ENCODE measurements around the gene LARGE2.
A peak's percentile ranks its signal among the peaks of the same experiment; 100 is the strongest.

Gene LARGE2

GRCh38 chr11:45922425-45923082 is at the start of gene LARGE2 (continued):
- TF ChIP-seq ZNF704 (tag by site-specific recombination; IDR thresholded peaks at IDR 0.05), result no peak
- no peak for TF ChIP-seq ZNF19 (tag by site-specific recombination; IDR thresholded peaks at IDR 0.05; ENCODE audit: low read depth)
- no peak for TF ChIP-seq MZF1 (tag by site-specific recombination; IDR thresholded peaks at IDR 0.05; ENCODE audit: borderline replicate concordance)
- no peak for TF ChIP-seq ZNF311 (tag by site-specific recombination; IDR thresholded peaks at IDR 0.05; ENCODE audit: borderline replicate concordance)
- TF ChIP-seq ZNF121 (tag by site-specific recombination; IDR thresholded peaks at IDR 0.05), result no peak
- no peak for TF ChIP-seq ZNF654 (tag by site-specific recombination; IDR thresholded peaks at IDR 0.05; ENCODE audit: low read depth)
- no peak for TF ChIP-seq ZNF138 (tag by site-specific recombination; IDR thresholded peaks at IDR 0.05; ENCODE audit: borderline replicate concordance)
- TF ChIP-seq ZFHX2 (tag by site-specific recombination; conservative IDR thresholded peaks at IDR 0.05), result no peak; the same call in 1 of the 2 replicates
- no peak for TF ChIP-seq ZNF174 (tag by site-specific recombination; IDR thresholded peaks at IDR 0.05)
- peak; percentile 84 for TF ChIP-seq GLIS1 (tag by site-specific recombination; IDR thresholded peaks at IDR 0.05)
- no peak for TF ChIP-seq ZNF350 (tag by site-specific recombination; IDR thresholded peaks at IDR 0.05)
- TF ChIP-seq ZFP41 (tag by site-specific recombination; IDR thresholded peaks at IDR 0.05; ENCODE audit: borderline replicate concordance), result no peak
- no peak for TF ChIP-seq ZNF624 (tag by site-specific recombination; IDR thresholded peaks at IDR 0.05)
- TF ChIP-seq SALL2 (tag by site-specific recombination; IDR thresholded peaks at IDR 0.05; ENCODE audit: borderline replicate concordance), result no peak
- no peak for TF ChIP-seq ZNF660 (tag by site-specific recombination; IDR thresholded peaks at IDR 0.05)
- TF ChIP-seq ZNF391 (tag by site-specific recombination; IDR thresholded peaks at IDR 0.05; ENCODE audit: borderline replicate concordance, low read depth), result no peak
- TF ChIP-seq ZNF37A (tag by site-specific recombination; IDR thresholded peaks at IDR 0.05), result no peak
- no peak for TF ChIP-seq ZNF48 (tag by site-specific recombination; IDR thresholded peaks at IDR 0.05)
- TF ChIP-seq ZNF10 (tag by site-specific recombination; IDR thresholded peaks at IDR 0.05), result no peak
- no peak for TF ChIP-seq ZNF600 (tag by site-specific recombination; IDR thresholded peaks at IDR 0.05)
- TF ChIP-seq ZNF560 (tag by site-specific recombination; IDR thresholded peaks at IDR 0.05; ENCODE audit: borderline replicate concordance), result no peak
- TF ChIP-seq ZNF341 (tag by site-specific recombination; IDR thresholded peaks at IDR 0.05; ENCODE audit: low read depth), result no peak
- no peak for TF ChIP-seq ZNF792 (tag by site-specific recombination; IDR thresholded peaks at IDR 0.05)
- no peak for TF ChIP-seq ZNF518A (tag by site-specific recombination; conservative IDR thresholded peaks at IDR 0.05; ENCODE audit: low read depth)
- TF ChIP-seq ZFP37 (tag by site-specific recombination; IDR thresholded peaks at IDR 0.05), result no peak
- TF ChIP-seq KLF17 (tag by site-specific recombination; IDR thresholded peaks at IDR 0.05), result peak; percentile 32; the same call in 1 of the 2 replicates
- no peak for TF ChIP-seq ZNF239 (tag by site-specific recombination; IDR thresholded peaks at IDR 0.05)
- no peak for TF ChIP-seq ZNF558 (tag by site-specific recombination; IDR thresholded peaks at IDR 0.05)
- TF ChIP-seq SP7 (tag by site-specific recombination; IDR thresholded peaks at IDR 0.05), result peak; percentile 20; the same call in 1 of the 2 replicates
- peak; percentile 40; the same call in 1 of the 2 replicates for TF ChIP-seq SP2 (tag by site-specific recombination; IDR thresholded peaks at IDR 0.05)
- TF ChIP-seq ZNF791 (tag by site-specific recombination; IDR thresholded peaks at IDR 0.05), result no peak
- TF ChIP-seq ZBTB11 (tag by site-specific recombination; conservative IDR thresholded peaks at IDR 0.05; ENCODE audit: low read depth), result no peak
